Gastrocnemius medialis (tissue), 4 donors: ENCODE measurements around the gene ADGRE3.

Source experiments
- CTCF ChIP-seq, 5 experiments: fragments of 450-650 bp in 3 of 5; fragments of 200-600 bp in 2 of 5; sonication (generic) in 2 of 5; IDR thresholded peaks in 4 of 5; conservative IDR thresholded peaks in 1 of 5; 1 replicate in 4 of 5; 2 replicates in 1 of 5; pipeline ENCODE4 v1.5.1; 2016 to 2019; ENCODE audit warnings: antibody characterized with exemption in 5 of 5, mild to moderate bottlenecking in 3 of 5, moderate library complexity in 3 of 5
- POLR2A ChIP-seq, 2 donors: fragments of 450-650 bp; IDR thresholded peaks; one replicate each; pipeline ENCODE4 v1.6.1; 2017; ENCODE audit warnings: antibody characterized with exemption in 2 of 2, mild to moderate bottlenecking in 2 of 2, moderate library complexity in 2 of 2

GRCh38 chr19:14570864-14571527 lies 103.6 kb downstream of the ADGRE3 start:
- TF ChIP-seq CTCF (IDR thresholded peaks at IDR 0.05 in 4 of 5, conservative IDR thresholded peaks at IDR 0.05 in 1 of 5) (no peak), POLR2A (IDR thresholded peaks at IDR 0.05) (no peak)
